H9 (cell line): Measurements from ENCODE around the gene NCLN. TPM values are rescaled to one million over a fixed set of nuclear protein-coding genes. Genes with fewer than 3 reads are reported as not detected.
"Not testable (repeated sequence)": the region's sequence is repeated elsewhere in the genome, so short reads cannot be mapped to it uniquely, and the experiment has no call there.

Experiments used
- DNase-seq: peaks from one replicate; pipeline ENCODE4 v3.0.0-alpha.2; 2017
- H2AFZ ChIP-seq: one replicate; pipeline ENCODE4 v1.6.1; 2013; ENCODE audit warnings: mild to moderate bottlenecking, low read length, control low read depth, moderate library complexity
- H2AK5ac ChIP-seq: 2 replicates; pipeline ENCODE4 v1.6.1; 2013; ENCODE audit warnings: low read length, control low read depth, mixed read lengths; ENCODE audit not compliant: insufficient read length
- H2BK120ac ChIP-seq: one replicate; pipeline ENCODE4 v1.6.1; 2013; ENCODE audit warnings: low read depth, mild to moderate bottlenecking, low read length, control low read depth, inconsistent platforms; ENCODE audit not compliant: poor library complexity, severe bottlenecking
- H2BK12ac ChIP-seq: 2 replicates; pipeline ENCODE4 v1.6.1; 2013; ENCODE audit warnings: low read length, control low read depth, mixed read lengths, low read depth; ENCODE audit not compliant: insufficient read length
- H2BK15ac ChIP-seq: 2 replicates; pipeline ENCODE4 v1.6.1; 2013; ENCODE audit warnings: low read depth, low read length, control low read depth
- H2BK20ac ChIP-seq: one replicate; pipeline ENCODE4 v1.6.1; 2013; ENCODE audit warnings: low read depth, mild to moderate bottlenecking, low read length, control low read depth, inconsistent platforms; ENCODE audit not compliant: poor library complexity, severe bottlenecking
- H2BK5ac ChIP-seq: 2 replicates; pipeline ENCODE4 v1.6.1; 2013; ENCODE audit warnings: low read length, control low read depth, mixed read lengths; ENCODE audit not compliant: insufficient read length
- H3K14ac ChIP-seq: 2 replicates; pipeline ENCODE4 v1.6.1; 2013; ENCODE audit warnings: low read length, control low read depth; ENCODE audit not compliant: insufficient read depth
- H3K18ac ChIP-seq: 2 replicates; pipeline ENCODE4 v1.6.1; 2013; ENCODE audit warnings: low read depth, mild to moderate bottlenecking, mixed read lengths, low read length, control low read depth; ENCODE audit not compliant: insufficient read length
- H3K23ac ChIP-seq: 2 replicates; pipeline ENCODE4 v1.6.1; 2013; ENCODE audit warnings: low read length, control low read depth, mixed read lengths, low read depth; ENCODE audit not compliant: insufficient read length
- H3K23me2 ChIP-seq: 2 replicates; pipeline ENCODE4 v1.6.1; 2013; ENCODE audit warnings: low read depth, mild to moderate bottlenecking, mixed read lengths, low read length, control low read depth; ENCODE audit not compliant: insufficient read length, poor library complexity, severe bottlenecking
- H3K27ac ChIP-seq: 2 replicates; pipeline ENCODE4 v1.5.1; 2013; ENCODE audit warnings: low read length, control low read depth, mixed read lengths, low read depth; ENCODE audit not compliant: insufficient read length
- H3K27me3 ChIP-seq: 2 replicates; pipeline ENCODE4 v1.6.1; 2013; ENCODE audit warnings: low read length, control low read depth, inconsistent platforms; ENCODE audit not compliant: insufficient read depth
- H3K4ac ChIP-seq: 2 replicates; pipeline ENCODE4 v1.6.1; 2013; ENCODE audit warnings: low read depth, mild to moderate bottlenecking, control low read depth, inconsistent platforms, low read length, moderate library complexity
- H3K4me1 ChIP-seq: 2 replicates; pipeline ENCODE4 v1.6.1; 2013; ENCODE audit warnings: low read length, control low read depth, inconsistent platforms; ENCODE audit not compliant: insufficient read depth
- H3K4me2 ChIP-seq: 2 replicates; pipeline ENCODE4 v1.6.1; 2013; ENCODE audit warnings: low read length, control low read depth, mixed read lengths; ENCODE audit not compliant: insufficient read length, insufficient read depth
- H3K56ac ChIP-seq: 2 replicates; pipeline ENCODE4 v1.6.1; 2013; ENCODE audit warnings: low read depth, mild to moderate bottlenecking, mixed read lengths, low read length, control low read depth; ENCODE audit not compliant: insufficient read length
- H3K79me1 ChIP-seq: 2 replicates; pipeline ENCODE4 v1.6.1; 2013; ENCODE audit warnings: low read depth, mild to moderate bottlenecking, moderate library complexity, low read length, control low read depth, inconsistent platforms; ENCODE audit not compliant: insufficient read depth, poor library complexity, severe bottlenecking
- H3K79me2 ChIP-seq: 2 replicates; pipeline ENCODE4 v1.6.1; 2013; ENCODE audit warnings: low read length, control low read depth, inconsistent platforms; ENCODE audit not compliant: insufficient read depth
- H3K9ac ChIP-seq: 2 replicates; pipeline ENCODE4 v1.6.1; 2013; ENCODE audit warnings: low read length, control low read depth, mixed read lengths; ENCODE audit not compliant: insufficient read length; ENCODE audit errors: extremely low read depth
- H3K9me3 ChIP-seq: one replicate; pipeline ENCODE4 v1.6.1; 2013; ENCODE audit warnings: low read depth, low read length, inconsistent platforms; ENCODE audit not compliant: control insufficient read depth
- H3T11ph ChIP-seq: one replicate; pipeline ENCODE4 v1.6.1; 2013; ENCODE audit warnings: mild to moderate bottlenecking, low read length, control low read depth, inconsistent platforms
- H4K20me1 ChIP-seq: one replicate; pipeline ENCODE4 v1.6.1; 2013; ENCODE audit not compliant: control insufficient read depth, insufficient read length, insufficient read depth
- H4K5ac ChIP-seq: 2 replicates; pipeline ENCODE4 v1.6.1; 2013; ENCODE audit warnings: low read depth, mild to moderate bottlenecking, mixed read lengths, low read length, control low read depth; ENCODE audit not compliant: insufficient read length
- H4K8ac ChIP-seq: replicated peaks from 2 replicates; pipeline ENCODE4 v1.6.1; 2013; ENCODE audit warnings: low read length, control low read depth, mixed read lengths, low read depth; ENCODE audit not compliant: insufficient read length
- H4K91ac ChIP-seq: 2 replicates; pipeline ENCODE4 v1.6.1; 2013; ENCODE audit warnings: low read depth, mild to moderate bottlenecking, moderate library complexity, mixed read lengths, low read length, control low read depth; ENCODE audit not compliant: insufficient read length
- H3K27ac Mint-ChIP-seq, 3 experiments: 2 replicates in 2 of 3; 3 replicates in 1 of 3; pipeline ENCODE4 v1.8.0; 2020 to 2021; ENCODE audit warnings: mixed read lengths in 3 of 3, mild to moderate bottlenecking in 1 of 3, moderate library complexity in 1 of 3
- H3K27me3 Mint-ChIP-seq: 2 replicates; pipeline ENCODE4 v1.8.0; 2021; ENCODE audit warnings: low read depth, mild to moderate bottlenecking, moderate library complexity, mixed read lengths
- H3K36me3 Mint-ChIP-seq, 3 experiments: 2 replicates in 2 of 3; 3 replicates in 1 of 3; pipeline ENCODE4 v1.8.0; 2020 to 2021; ENCODE audit warnings: low read depth in 3 of 3, mixed read lengths in 3 of 3; ENCODE audit not compliant: insufficient read depth in 1 of 3
- H3K4me1 Mint-ChIP-seq, 2 experiments: 2 replicates each; pipeline ENCODE4 v1.8.0; 2020; ENCODE audit warnings: mixed read lengths in 2 of 2
- H3K4me3 Mint-ChIP-seq, 2 experiments: 2 replicates in 1 of 2; 3 replicates in 1 of 2; pipeline ENCODE4 v1.8.0; 2020 to 2021; ENCODE audit warnings: mild to moderate bottlenecking in 2 of 2, mixed read lengths in 2 of 2, moderate library complexity in 1 of 2
- H3K9me3 Mint-ChIP-seq, 2 experiments: 2 replicates in 1 of 2; 3 replicates in 1 of 2; pipeline ENCODE4 v1.8.0; 2020; ENCODE audit warnings: mild to moderate bottlenecking in 2 of 2, mixed read lengths in 2 of 2, moderate library complexity in 1 of 2
- WGBS: extraction: QIAGEN DNeasy Blood & Tissue Kit; methylation state at CpG from one replicate; pipeline ENCODE4 v1.1.7; 2013; ENCODE audit warnings: missing lambda C conversion rate, low lambda C conversion rate, mixed read lengths; ENCODE audit not compliant: insufficient read length; ENCODE audit errors: extremely low coverage; 5-methylcytosine and 5-hydroxymethylcytosine counted together
- total RNA-seq: library from RNA; stranded (reverse); gene quantifications from 2 replicates; pipeline ENCODE4 v1.2.1, GENCODE V29; 2021
- TF ChIP-seq, protein P1 (sequence below): fragments of 200-600 bp; sonication (generic); conservative IDR thresholded peaks from 3 replicates; pipeline ENCODE4 v1.8.0; 2021; ENCODE audit warnings: antibody characterized with exemption, mild to moderate bottlenecking

NCLN gene
- total RNA-seq, 1 experiment from 2014 or later: 94.8 TPM

DNA sequence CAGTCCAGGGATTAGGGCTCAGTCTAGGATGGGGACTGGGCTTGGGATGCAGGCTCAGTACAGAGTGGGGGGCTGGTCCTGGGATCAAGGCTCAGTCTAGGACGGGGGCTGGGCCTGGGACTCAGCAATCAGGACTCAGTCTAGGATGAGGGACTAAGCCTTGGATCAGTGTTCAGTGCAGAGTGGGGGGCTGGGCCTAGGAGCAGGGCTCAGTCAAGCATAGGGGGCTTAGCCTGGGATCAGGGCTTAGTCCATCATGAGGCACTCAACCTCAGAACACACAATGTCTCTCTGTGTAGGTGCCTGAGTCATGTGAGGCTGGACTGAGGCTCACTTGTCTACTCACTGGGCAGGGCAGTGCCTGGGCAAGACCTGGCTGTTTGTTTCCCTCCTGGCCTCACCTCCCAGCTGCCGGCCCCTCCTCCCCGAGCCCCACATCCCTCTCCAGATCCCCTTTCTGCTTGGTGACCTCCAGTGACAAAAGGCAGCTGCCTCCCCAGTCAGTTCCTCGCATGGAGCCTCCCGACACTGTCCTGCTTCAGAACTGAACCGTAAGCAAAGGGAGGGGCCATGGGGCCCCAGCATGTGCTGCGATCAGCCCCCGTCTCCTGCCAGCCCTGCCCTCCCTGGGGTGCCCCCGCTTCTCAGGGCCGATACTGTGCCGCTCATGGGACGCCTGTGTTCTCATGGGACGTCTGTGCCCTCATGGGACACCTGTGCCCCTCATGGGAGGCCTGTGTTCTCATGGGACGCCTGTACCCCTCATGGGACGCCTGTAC lies 13.6 kb upstream of the NCLN start:
- no peak overlapping the region for H2BK5ac ChIP-seq
- no peak overlapping the region for H3K18ac ChIP-seq
- H3T11ph ChIP-seq: no peak overlapping the region
- H2BK15ac ChIP-seq: no peak overlapping the region
- no peaks in the 10 kb centered on the region for H3K79me1 ChIP-seq
- no CpG with 5 or more reads among the region's 15 CpGs for WGBS
- Mint-ChIP-seq H3K9me3 (no peaks in the 10 kb centered on the region), H3K36me3 (no peaks in the 10 kb centered on the region), H3K4me3 (no peak overlapping the region), H3K27ac (no peak overlapping the region), H3K27me3 (peaks cover 24% of the 10 kb centered on the region), H3K4me1 (no peaks in the 10 kb centered on the region)
- H2BK120ac ChIP-seq: no peak overlapping the region
- H4K8ac ChIP-seq: no peak overlapping the region
- no peak overlapping the region for H3K23ac ChIP-seq
- H4K91ac ChIP-seq: no peak overlapping the region
- no peak overlapping the region for H4K5ac ChIP-seq
- no peaks in the 10 kb centered on the region for H3K9me3 ChIP-seq
- H3K27ac ChIP-seq: no peak overlapping the region
- no peak overlapping the region for H3K14ac ChIP-seq
- H2BK12ac ChIP-seq: no peak overlapping the region
- no peak overlapping the region for H3K9ac ChIP-seq
- H3K79me2 ChIP-seq: no peaks in the 10 kb centered on the region
- H3K4me2 ChIP-seq: no peak overlapping the region
- H2AFZ ChIP-seq: no peak overlapping the region
- H3K27me3 ChIP-seq: no peaks in the 10 kb centered on the region
- DNase-seq: no peak
- TF ChIP-seq, protein P1, sequence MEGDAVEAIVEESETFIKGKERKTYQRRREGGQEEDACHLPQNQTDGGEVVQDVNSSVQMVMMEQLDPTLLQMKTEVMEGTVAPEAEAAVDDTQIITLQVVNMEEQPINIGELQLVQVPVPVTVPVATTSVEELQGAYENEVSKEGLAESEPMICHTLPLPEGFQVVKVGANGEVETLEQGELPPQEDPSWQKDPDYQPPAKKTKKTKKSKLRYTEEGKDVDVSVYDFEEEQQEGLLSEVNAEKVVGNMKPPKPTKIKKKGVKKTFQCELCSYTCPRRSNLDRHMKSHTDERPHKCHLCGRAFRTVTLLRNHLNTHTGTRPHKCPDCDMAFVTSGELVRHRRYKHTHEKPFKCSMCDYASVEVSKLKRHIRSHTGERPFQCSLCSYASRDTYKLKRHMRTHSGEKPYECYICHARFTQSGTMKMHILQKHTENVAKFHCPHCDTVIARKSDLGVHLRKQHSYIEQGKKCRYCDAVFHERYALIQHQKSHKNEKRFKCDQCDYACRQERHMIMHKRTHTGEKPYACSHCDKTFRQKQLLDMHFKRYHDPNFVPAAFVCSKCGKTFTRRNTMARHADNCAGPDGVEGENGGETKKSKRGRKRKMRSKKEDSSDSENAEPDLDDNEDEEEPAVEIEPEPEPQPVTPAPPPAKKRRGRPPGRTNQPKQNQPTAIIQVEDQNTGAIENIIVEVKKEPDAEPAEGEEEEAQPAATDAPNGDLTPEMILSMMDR: no peak
- H3K23me2 ChIP-seq: no peaks in the 10 kb centered on the region
- H3K4ac ChIP-seq: no peak overlapping the region
- H2BK20ac ChIP-seq: no peak overlapping the region
- no peaks in the 10 kb centered on the region for H3K4me1 ChIP-seq
- no peaks in the 10 kb centered on the region for H4K20me1 ChIP-seq
- H3K56ac ChIP-seq: no peak overlapping the region
- no peak overlapping the region for H2AK5ac ChIP-seq

DNA sequence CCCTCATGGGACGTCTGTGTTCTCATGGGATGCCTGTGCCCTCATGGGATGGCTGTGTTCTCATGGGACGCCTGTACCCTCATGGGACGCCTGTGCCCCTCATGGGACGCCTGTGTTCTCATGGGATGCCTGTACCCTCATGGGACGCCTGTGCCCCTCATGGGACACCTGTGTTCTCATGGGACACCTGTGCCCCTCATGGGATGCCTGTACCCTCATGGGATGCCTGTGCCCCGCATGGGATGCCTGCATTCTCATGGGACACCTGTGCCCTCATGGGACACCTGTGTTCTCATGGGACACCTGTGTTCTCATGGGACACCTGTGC lies 13.1 kb upstream of the NCLN start:
- H2AK5ac ChIP-seq, H2BK5ac ChIP-seq, H3K9ac ChIP-seq, H3K14ac ChIP-seq, H3K79me2 ChIP-seq, H3K36me3 Mint-ChIP-seq, H2AFZ ChIP-seq, H2BK120ac ChIP-seq, H2BK20ac ChIP-seq, H3K9me3 ChIP-seq, H3K4me1 ChIP-seq, H3K27ac ChIP-seq, H2BK15ac ChIP-seq, H4K91ac ChIP-seq, H3K4ac ChIP-seq, H3K18ac ChIP-seq, H3K9me3 Mint-ChIP-seq, H3T11ph ChIP-seq, H3K4me3 Mint-ChIP-seq, H4K8ac ChIP-seq, H2BK12ac ChIP-seq, H4K20me1 ChIP-seq, H3K4me2 ChIP-seq, H4K5ac ChIP-seq, DNase-seq, H3K27me3 ChIP-seq, H3K56ac ChIP-seq, H3K23me2 ChIP-seq, H3K23ac ChIP-seq, H3K79me1 ChIP-seq, H3K4me1 Mint-ChIP-seq, H3K27ac Mint-ChIP-seq: not testable (repeated sequence)
- no CpG with 5 or more reads among the region's 6 CpGs for WGBS
- H3K27me3 Mint-ChIP-seq: peaks cover 24% of the 10 kb centered on the region
